Fibroblast of lung (primary cell): ENCODE results near the gene UBXN6.

Source experiments
- CTCF ChIP-seq, 2 donors: IDR thresholded peaks in 1 of 2; conservative IDR thresholded peaks in 1 of 2; 1 replicate in 1 of 2; 2 replicates in 1 of 2; pipeline ENCODE4 v1.5.1; 2011 to 2012; ENCODE audit warnings: low read length in 2 of 2, control low read depth in 1 of 2, inconsistent platforms in 1 of 2, low read depth in 1 of 2, mild to moderate bottlenecking in 1 of 2
- EZH2 ChIP-seq: IDR thresholded peaks from 2 replicates; pipeline ENCODE4 v1.5.1; 2012; ENCODE audit warnings: low read length, control low read depth, mild to moderate bottlenecking; ENCODE audit errors: missing control alignments

GRCh38 chr19:4428326-4428975, 29.1 kb downstream of the UBXN6 start:
- TF ChIP-seq EZH2 (no peak), CTCF (conservative IDR thresholded peaks at IDR 0.05 in 1 of 2, IDR thresholded peaks at IDR 0.05 in 1 of 2; ENCODE audit: low read depth in 1 of 2, low read length in 2 of 2) (no peak)
